H9 (cell line): ENCODE results near the gene ME3. TPM values are rescaled to one million over a fixed set of nuclear protein-coding genes. Genes with fewer than 3 reads are reported as not detected.

Source experiments
- DNase-seq: peaks from one replicate; pipeline ENCODE4 v3.0.0-alpha.2; 2017
- H2AFZ ChIP-seq: one replicate; pipeline ENCODE4 v1.6.1; 2013; ENCODE audit warnings: mild to moderate bottlenecking, low read length, control low read depth, moderate library complexity
- H2AK5ac ChIP-seq: 2 replicates; pipeline ENCODE4 v1.6.1; 2013; ENCODE audit warnings: low read length, control low read depth, mixed read lengths; ENCODE audit not compliant: insufficient read length
- H2BK120ac ChIP-seq: one replicate; pipeline ENCODE4 v1.6.1; 2013; ENCODE audit warnings: low read depth, mild to moderate bottlenecking, low read length, control low read depth, inconsistent platforms; ENCODE audit not compliant: poor library complexity, severe bottlenecking
- H2BK12ac ChIP-seq: 2 replicates; pipeline ENCODE4 v1.6.1; 2013; ENCODE audit warnings: low read length, control low read depth, mixed read lengths, low read depth; ENCODE audit not compliant: insufficient read length
- H2BK15ac ChIP-seq: 2 replicates; pipeline ENCODE4 v1.6.1; 2013; ENCODE audit warnings: low read depth, low read length, control low read depth
- H2BK20ac ChIP-seq: one replicate; pipeline ENCODE4 v1.6.1; 2013; ENCODE audit warnings: low read depth, mild to moderate bottlenecking, low read length, control low read depth, inconsistent platforms; ENCODE audit not compliant: poor library complexity, severe bottlenecking
- H2BK5ac ChIP-seq: 2 replicates; pipeline ENCODE4 v1.6.1; 2013; ENCODE audit warnings: low read length, control low read depth, mixed read lengths; ENCODE audit not compliant: insufficient read length
- H3K14ac ChIP-seq: 2 replicates; pipeline ENCODE4 v1.6.1; 2013; ENCODE audit warnings: low read length, control low read depth; ENCODE audit not compliant: insufficient read depth
- H3K18ac ChIP-seq: 2 replicates; pipeline ENCODE4 v1.6.1; 2013; ENCODE audit warnings: low read depth, mild to moderate bottlenecking, mixed read lengths, low read length, control low read depth; ENCODE audit not compliant: insufficient read length
- H3K23ac ChIP-seq: 2 replicates; pipeline ENCODE4 v1.6.1; 2013; ENCODE audit warnings: low read length, control low read depth, mixed read lengths, low read depth; ENCODE audit not compliant: insufficient read length
- H3K23me2 ChIP-seq: 2 replicates; pipeline ENCODE4 v1.6.1; 2013; ENCODE audit warnings: low read depth, mild to moderate bottlenecking, mixed read lengths, low read length, control low read depth; ENCODE audit not compliant: insufficient read length, poor library complexity, severe bottlenecking
- H3K27ac ChIP-seq: 2 replicates; pipeline ENCODE4 v1.5.1; 2013; ENCODE audit warnings: low read length, control low read depth, mixed read lengths, low read depth; ENCODE audit not compliant: insufficient read length
- H3K27me3 ChIP-seq: 2 replicates; pipeline ENCODE4 v1.6.1; 2013; ENCODE audit warnings: low read length, control low read depth, inconsistent platforms; ENCODE audit not compliant: insufficient read depth
- H3K4ac ChIP-seq: 2 replicates; pipeline ENCODE4 v1.6.1; 2013; ENCODE audit warnings: low read depth, mild to moderate bottlenecking, control low read depth, inconsistent platforms, low read length, moderate library complexity
- H3K4me1 ChIP-seq: 2 replicates; pipeline ENCODE4 v1.6.1; 2013; ENCODE audit warnings: low read length, control low read depth, inconsistent platforms; ENCODE audit not compliant: insufficient read depth
- H3K4me2 ChIP-seq: 2 replicates; pipeline ENCODE4 v1.6.1; 2013; ENCODE audit warnings: low read length, control low read depth, mixed read lengths; ENCODE audit not compliant: insufficient read length, insufficient read depth
- H3K56ac ChIP-seq: 2 replicates; pipeline ENCODE4 v1.6.1; 2013; ENCODE audit warnings: low read depth, mild to moderate bottlenecking, mixed read lengths, low read length, control low read depth; ENCODE audit not compliant: insufficient read length
- H3K79me1 ChIP-seq: 2 replicates; pipeline ENCODE4 v1.6.1; 2013; ENCODE audit warnings: low read depth, mild to moderate bottlenecking, moderate library complexity, low read length, control low read depth, inconsistent platforms; ENCODE audit not compliant: insufficient read depth, poor library complexity, severe bottlenecking
- H3K79me2 ChIP-seq: 2 replicates; pipeline ENCODE4 v1.6.1; 2013; ENCODE audit warnings: low read length, control low read depth, inconsistent platforms; ENCODE audit not compliant: insufficient read depth
- H3K9ac ChIP-seq: 2 replicates; pipeline ENCODE4 v1.6.1; 2013; ENCODE audit warnings: low read length, control low read depth, mixed read lengths; ENCODE audit not compliant: insufficient read length; ENCODE audit errors: extremely low read depth
- H3K9me3 ChIP-seq: one replicate; pipeline ENCODE4 v1.6.1; 2013; ENCODE audit warnings: low read depth, low read length, inconsistent platforms; ENCODE audit not compliant: control insufficient read depth
- H3T11ph ChIP-seq: one replicate; pipeline ENCODE4 v1.6.1; 2013; ENCODE audit warnings: mild to moderate bottlenecking, low read length, control low read depth, inconsistent platforms
- H4K20me1 ChIP-seq: one replicate; pipeline ENCODE4 v1.6.1; 2013; ENCODE audit not compliant: control insufficient read depth, insufficient read length, insufficient read depth
- H4K5ac ChIP-seq: 2 replicates; pipeline ENCODE4 v1.6.1; 2013; ENCODE audit warnings: low read depth, mild to moderate bottlenecking, mixed read lengths, low read length, control low read depth; ENCODE audit not compliant: insufficient read length
- H4K8ac ChIP-seq: replicated peaks from 2 replicates; pipeline ENCODE4 v1.6.1; 2013; ENCODE audit warnings: low read length, control low read depth, mixed read lengths, low read depth; ENCODE audit not compliant: insufficient read length
- H4K91ac ChIP-seq: 2 replicates; pipeline ENCODE4 v1.6.1; 2013; ENCODE audit warnings: low read depth, mild to moderate bottlenecking, moderate library complexity, mixed read lengths, low read length, control low read depth; ENCODE audit not compliant: insufficient read length
- H3K27ac Mint-ChIP-seq, 3 experiments: 2 replicates in 2 of 3; 3 replicates in 1 of 3; pipeline ENCODE4 v1.8.0; 2020 to 2021; ENCODE audit warnings: mixed read lengths in 3 of 3, mild to moderate bottlenecking in 1 of 3, moderate library complexity in 1 of 3
- H3K27me3 Mint-ChIP-seq: 2 replicates; pipeline ENCODE4 v1.8.0; 2021; ENCODE audit warnings: low read depth, mild to moderate bottlenecking, moderate library complexity, mixed read lengths
- H3K36me3 Mint-ChIP-seq, 3 experiments: 2 replicates in 2 of 3; 3 replicates in 1 of 3; pipeline ENCODE4 v1.8.0; 2020 to 2021; ENCODE audit warnings: low read depth in 3 of 3, mixed read lengths in 3 of 3; ENCODE audit not compliant: insufficient read depth in 1 of 3
- H3K4me1 Mint-ChIP-seq, 2 experiments: 2 replicates each; pipeline ENCODE4 v1.8.0; 2020; ENCODE audit warnings: mixed read lengths in 2 of 2
- H3K4me3 Mint-ChIP-seq, 2 experiments: 2 replicates in 1 of 2; 3 replicates in 1 of 2; pipeline ENCODE4 v1.8.0; 2020 to 2021; ENCODE audit warnings: mild to moderate bottlenecking in 2 of 2, mixed read lengths in 2 of 2, moderate library complexity in 1 of 2
- H3K9me3 Mint-ChIP-seq, 2 experiments: 2 replicates in 1 of 2; 3 replicates in 1 of 2; pipeline ENCODE4 v1.8.0; 2020; ENCODE audit warnings: mild to moderate bottlenecking in 2 of 2, mixed read lengths in 2 of 2, moderate library complexity in 1 of 2
- CTCF ChIP-seq: fragments of 200-600 bp; sonication (generic); conservative IDR thresholded peaks from 3 replicates; pipeline ENCODE4 v1.8.0; 2021; ENCODE audit warnings: antibody characterized with exemption, mild to moderate bottlenecking
- WGBS: extraction: QIAGEN DNeasy Blood & Tissue Kit; methylation state at CpG from one replicate; pipeline ENCODE4 v1.1.7; 2013; ENCODE audit warnings: missing lambda C conversion rate, low lambda C conversion rate, mixed read lengths; ENCODE audit not compliant: insufficient read length; ENCODE audit errors: extremely low coverage; 5-methylcytosine and 5-hydroxymethylcytosine counted together
- total RNA-seq: library from RNA; stranded (reverse); gene quantifications from 2 replicates; pipeline ENCODE4 v1.2.1, GENCODE V29; 2021

Gene ME3
- total RNA-seq, 1 experiment from 2014 or later, result 2.8 TPM

- Histone ChIP-seq H2AK5ac (no peak overlapping the region), H2AFZ (no peak overlapping the region), H3K23ac (no peak overlapping the region), H2BK5ac (no peak overlapping the region), H2BK120ac (no peak overlapping the region), H3K9ac (no peak overlapping the region), H3K79me2 (no peaks in the 10 kb centered on the region), H4K91ac (no peak overlapping the region), H3K56ac (no peak overlapping the region), H3K18ac (no peak overlapping the region), H3T11ph (no peak overlapping the region), H3K14ac (no peak overlapping the region), H3K79me1 (no peaks in the 10 kb centered on the region), H4K8ac (no peak overlapping the region), H2BK15ac (no peak overlapping the region), H3K9me3 (no peaks in the 10 kb centered on the region), H2BK12ac (no peak overlapping the region), H3K23me2 (no peaks in the 10 kb centered on the region), H3K4ac (no peak overlapping the region), H4K5ac (no peak overlapping the region), H3K27me3 (no peaks in the 10 kb centered on the region), H4K20me1 (no peaks in the 10 kb centered on the region), H3K4me2 (no peak overlapping the region), H3K4me1 (no peaks in the 10 kb centered on the region), H2BK20ac (no peak overlapping the region), H3K27ac (no peak overlapping the region)
- Mint-ChIP-seq H3K36me3 (no peaks in the 10 kb centered on the region), H3K27me3 (no peaks in the 10 kb centered on the region; the same call in 1 of the 2 replicates), H3K9me3 (no peaks in the 10 kb centered on the region; a peak in 1 of 5 replicates), H3K4me1 (peaks cover 6 to 8% of the 10 kb centered on the region in 2 experiments), H3K4me3 (no peak overlapping the region), H3K27ac (no peak overlapping the region)
- DNase-seq, result no peak
- TF ChIP-seq CTCF, result no peak
- no CpG with 5 or more reads among the region's 5 CpGs for WGBS
Observed at GRCh38 chr11:86555401-86555800, 117.0 kb downstream of the ME3 start.
